WTC11 (cell line): Measurements from ENCODE around the gene FCN1.

ENCODE experiments used
- CTCF ChIP-seq: fragments of 200-600 bp; IDR thresholded peaks from 2 replicates; pipeline ENCODE4 v1.8.0; 2022; ENCODE audit warnings: antibody characterized with exemption
- ESRRA ChIP-seq: sonication (generic); formaldehyde crosslinking; IDR thresholded peaks from 2 replicates; pipeline ENCODE4 v1.8.1; 2022; ENCODE audit warnings: mild to moderate bottlenecking, missing genetic modification reagents, borderline replicate concordance
- HMGA2 ChIP-seq: fragments of 250-450 bp; sonication (Bioruptor Pico); IDR thresholded peaks from 2 replicates; pipeline ENCODE4 v1.4.0; 2021; ENCODE audit warnings: mild to moderate bottlenecking, moderate library complexity
- JUN ChIP-seq: sonication (generic); formaldehyde crosslinking; IDR thresholded peaks from 2 replicates; pipeline ENCODE4 v1.8.0; 2023; ENCODE audit warnings: mild to moderate bottlenecking, missing genetic modification reagents
- KAT7 ChIP-seq: sonication (generic); formaldehyde crosslinking; IDR thresholded peaks from 2 replicates; pipeline ENCODE4 v1.8.1; 2023; ENCODE audit warnings: missing genetic modification reagents, mild to moderate bottlenecking, borderline replicate concordance
- MAX ChIP-seq: sonication (generic); formaldehyde crosslinking; IDR thresholded peaks from 2 replicates; pipeline ENCODE4 v1.8.0; 2022; ENCODE audit warnings: mild to moderate bottlenecking, missing genetic modification reagents
- NFYB ChIP-seq: sonication (generic); formaldehyde crosslinking; conservative IDR thresholded peaks from 2 replicates; pipeline ENCODE4 v1.8.0; 2022; ENCODE audit warnings: low read depth, missing genetic modification reagents
- ZNF281 ChIP-seq: sonication (generic); formaldehyde crosslinking; IDR thresholded peaks from 2 replicates; pipeline ENCODE4 v1.8.0; 2023; ENCODE audit warnings: mild to moderate bottlenecking, missing genetic modification reagents
- ZNF317 ChIP-seq: sonication (generic); formaldehyde crosslinking; IDR thresholded peaks from 2 replicates; pipeline ENCODE4 v1.8.1; 2023; ENCODE audit warnings: low read depth, mild to moderate bottlenecking, moderate library complexity, missing genetic modification reagents, borderline replicate concordance

GRCh38 chr9:134918646-134919045 is 934 bp upstream of the FCN1 start:
- TF ChIP-seq CTCF (no peak), NFYB (no peak), JUN (CRISPR knock-in tag) (no peak), ZNF317 (CRISPR knock-in tag) (no peak), ZNF281 (CRISPR knock-in tag) (no peak), MAX (CRISPR knock-in tag) (no peak), HMGA2 (CRISPR knock-in tag) (no peak), KAT7 (CRISPR knock-in tag) (no peak), ESRRA (CRISPR knock-in tag) (no peak)
